Measurements from ENCODE around the gene MSRB2.

DNA sequence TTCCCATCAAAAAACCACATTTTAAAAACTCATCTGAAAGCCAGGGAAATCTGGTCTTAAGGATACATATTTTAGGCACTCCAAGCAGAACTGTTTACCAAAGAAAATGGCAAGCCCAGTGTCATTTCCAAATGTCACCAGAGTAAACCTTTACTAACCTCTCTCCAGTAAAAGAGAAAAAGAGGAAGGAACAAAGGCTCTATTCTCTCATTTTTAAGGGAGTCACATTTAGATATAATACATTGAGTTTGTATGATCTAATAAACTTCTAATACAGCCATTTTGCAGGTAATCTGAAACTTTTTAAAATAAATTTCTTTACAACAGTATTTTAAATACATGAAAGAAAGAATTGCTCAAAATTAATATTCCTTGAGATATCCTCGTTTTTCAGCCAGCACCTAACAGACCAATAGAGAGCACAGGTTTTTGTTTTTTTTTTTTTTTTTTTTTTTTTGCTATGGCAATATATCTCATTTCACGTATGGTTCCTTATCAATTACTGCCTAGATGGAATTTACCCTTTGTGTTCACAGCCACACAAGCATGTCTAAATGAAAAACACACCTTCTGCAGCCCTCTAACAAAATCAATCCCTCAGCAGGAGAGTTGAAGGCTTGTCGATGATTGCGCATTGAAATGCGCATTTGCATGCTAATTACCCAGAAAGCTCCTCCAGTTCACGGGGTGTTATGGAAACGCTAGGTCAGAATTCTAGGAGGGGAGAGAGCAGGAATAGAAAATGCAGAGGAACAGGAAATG, 39.8 kb upstream of the MSRB2 start:
- TF ChIP-seq, protein P1, sequence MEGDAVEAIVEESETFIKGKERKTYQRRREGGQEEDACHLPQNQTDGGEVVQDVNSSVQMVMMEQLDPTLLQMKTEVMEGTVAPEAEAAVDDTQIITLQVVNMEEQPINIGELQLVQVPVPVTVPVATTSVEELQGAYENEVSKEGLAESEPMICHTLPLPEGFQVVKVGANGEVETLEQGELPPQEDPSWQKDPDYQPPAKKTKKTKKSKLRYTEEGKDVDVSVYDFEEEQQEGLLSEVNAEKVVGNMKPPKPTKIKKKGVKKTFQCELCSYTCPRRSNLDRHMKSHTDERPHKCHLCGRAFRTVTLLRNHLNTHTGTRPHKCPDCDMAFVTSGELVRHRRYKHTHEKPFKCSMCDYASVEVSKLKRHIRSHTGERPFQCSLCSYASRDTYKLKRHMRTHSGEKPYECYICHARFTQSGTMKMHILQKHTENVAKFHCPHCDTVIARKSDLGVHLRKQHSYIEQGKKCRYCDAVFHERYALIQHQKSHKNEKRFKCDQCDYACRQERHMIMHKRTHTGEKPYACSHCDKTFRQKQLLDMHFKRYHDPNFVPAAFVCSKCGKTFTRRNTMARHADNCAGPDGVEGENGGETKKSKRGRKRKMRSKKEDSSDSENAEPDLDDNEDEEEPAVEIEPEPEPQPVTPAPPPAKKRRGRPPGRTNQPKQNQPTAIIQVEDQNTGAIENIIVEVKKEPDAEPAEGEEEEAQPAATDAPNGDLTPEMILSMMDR (conservative IDR thresholded peaks at IDR 0.05; ENCODE audit: low read depth, low read length), result no peak
- TF ChIP-seq POLR2A (IDR thresholded peaks at IDR 0.05; ENCODE audit: low read depth, low read length) (no peak), SMC3 (IDR thresholded peaks at IDR 0.05; ENCODE audit: low read depth, low read length) (no peak), CHD1 (IDR thresholded peaks at IDR 0.05; ENCODE audit: low read depth, low read length) (no peak), MXI1 (IDR thresholded peaks at IDR 0.05; ENCODE audit: borderline replicate concordance, low read depth, low read length) (no peak), FOS (IDR thresholded peaks at IDR 0.05; ENCODE audit: low read depth, low read length) (no peak), MAFK (IDR thresholded peaks at IDR 0.05; ENCODE audit: low read depth, low read length) (no peak)
- TF ChIP-seq, protein P2, sequence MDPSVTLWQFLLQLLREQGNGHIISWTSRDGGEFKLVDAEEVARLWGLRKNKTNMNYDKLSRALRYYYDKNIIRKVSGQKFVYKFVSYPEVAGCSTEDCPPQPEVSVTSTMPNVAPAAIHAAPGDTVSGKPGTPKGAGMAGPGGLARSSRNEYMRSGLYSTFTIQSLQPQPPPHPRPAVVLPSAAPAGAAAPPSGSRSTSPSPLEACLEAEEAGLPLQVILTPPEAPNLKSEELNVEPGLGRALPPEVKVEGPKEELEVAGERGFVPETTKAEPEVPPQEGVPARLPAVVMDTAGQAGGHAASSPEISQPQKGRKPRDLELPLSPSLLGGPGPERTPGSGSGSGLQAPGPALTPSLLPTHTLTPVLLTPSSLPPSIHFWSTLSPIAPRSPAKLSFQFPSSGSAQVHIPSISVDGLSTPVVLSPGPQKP (IDR thresholded peaks at IDR 0.05; ENCODE audit: borderline replicate concordance, low read depth, low read length), result no peak
- TF ChIP-seq, protein P3, sequence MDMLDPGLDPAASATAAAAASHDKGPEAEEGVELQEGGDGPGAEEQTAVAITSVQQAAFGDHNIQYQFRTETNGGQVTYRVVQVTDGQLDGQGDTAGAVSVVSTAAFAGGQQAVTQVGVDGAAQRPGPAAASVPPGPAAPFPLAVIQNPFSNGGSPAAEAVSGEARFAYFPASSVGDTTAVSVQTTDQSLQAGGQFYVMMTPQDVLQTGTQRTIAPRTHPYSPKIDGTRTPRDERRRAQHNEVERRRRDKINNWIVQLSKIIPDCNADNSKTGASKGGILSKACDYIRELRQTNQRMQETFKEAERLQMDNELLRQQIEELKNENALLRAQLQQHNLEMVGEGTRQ (IDR thresholded peaks at IDR 0.05; ENCODE audit: low read depth, low read length), result no peak
